Loucy (cell line): ENCODE measurements around the gene ABCC11.
"Not testable (repeated sequence)": the region's sequence is repeated elsewhere in the genome, so short reads cannot be mapped to it uniquely, and the experiment has no call there.

Experiments
- H2AFZ ChIP-seq: fragments of 200-600 bp; sonication (generic); 2 replicates; pipeline ENCODE4 v1.6.0; 2016; ENCODE audit warnings: antibody characterized with exemption, mild to moderate bottlenecking, low read length, moderate library complexity
- H3F3A ChIP-seq: fragments of 200-600 bp; 2 replicates; pipeline ENCODE4 v1.6.0; 2016; ENCODE audit warnings: antibody characterized with exemption, low read depth, mild to moderate bottlenecking
- H3K27me3 ChIP-seq: fragments of 200-600 bp; sonication (generic); 2 replicates; pipeline ENCODE4 v1.6.1; 2014; ENCODE audit warnings: low read length, mild to moderate bottlenecking; ENCODE audit not compliant: insufficient read depth, poor library complexity, severe bottlenecking
- H3K36me3 ChIP-seq: fragments of 200-600 bp; sonication (generic); 2 replicates; pipeline ENCODE4 v1.6.1; 2016; ENCODE audit warnings: low read length; ENCODE audit not compliant: insufficient read depth
- H3K4me1 ChIP-seq: fragments of 200-600 bp; sonication (generic); 2 replicates; pipeline ENCODE4 v1.5.1; 2014; ENCODE audit warnings: low read length, mild to moderate bottlenecking; ENCODE audit not compliant: insufficient read depth, poor library complexity, severe bottlenecking
- H3K4me2 ChIP-seq: fragments of 200-600 bp; sonication (generic); 2 replicates; pipeline ENCODE4 v1.6.0; 2014; ENCODE audit warnings: antibody characterized with exemption, low read length, low read depth, mild to moderate bottlenecking; ENCODE audit not compliant: poor library complexity, severe bottlenecking
- H3K4me3 ChIP-seq: fragments of 200-600 bp; sonication (generic); 2 replicates; pipeline ENCODE4 v1.5.1; 2014; ENCODE audit warnings: low read length, mild to moderate bottlenecking, mixed read lengths; ENCODE audit not compliant: poor library complexity, severe bottlenecking
- H3K79me2 ChIP-seq: fragments of 200-600 bp; sonication (generic); 2 replicates; pipeline ENCODE4 v1.6.1; 2014; ENCODE audit warnings: low read length; ENCODE audit not compliant: insufficient read depth
- H3K9ac ChIP-seq: fragments of 200-600 bp; sonication (generic); 2 replicates; pipeline ENCODE4 v1.6.0; 2014; ENCODE audit warnings: mild to moderate bottlenecking, low read depth, low read length, moderate library complexity; ENCODE audit not compliant: poor library complexity, severe bottlenecking
- H3K9me2 ChIP-seq: fragments of 200-600 bp; sonication (generic); replicated peaks from 2 replicates; pipeline ENCODE4 v1.6.1; 2016; ENCODE audit warnings: low read depth, low read length, mixed read lengths
- H3K9me3 ChIP-seq: fragments of 200-600 bp; sonication (generic); 2 replicates; pipeline ENCODE4 v1.6.1; 2014; ENCODE audit warnings: mild to moderate bottlenecking, antibody characterized with exemption, low read length, low read depth; ENCODE audit not compliant: insufficient read depth
- H4K20me1 ChIP-seq: fragments of 200-600 bp; sonication (generic); 2 replicates; pipeline ENCODE4 v1.6.0; 2014; ENCODE audit warnings: antibody characterized with exemption, low read length, mild to moderate bottlenecking; ENCODE audit not compliant: insufficient read depth, poor library complexity, severe bottlenecking
- EZH2phosphoT487 ChIP-seq: fragments of 200-600 bp; IDR thresholded peaks from 2 replicates; pipeline ENCODE4 v1.6.1; 2018; ENCODE audit warnings: antibody characterized with exemption, mild to moderate bottlenecking, moderate library complexity, borderline replicate concordance
- TF ChIP-seq, protein P1 (sequence below): fragments of 200-600 bp; sonication (generic); conservative IDR thresholded peaks from 2 replicates; pipeline ENCODE4 v1.5.1; 2014; ENCODE audit warnings: mild to moderate bottlenecking, antibody characterized with exemption, low read length

The ABCC11 gene

GRCh38 chr16:48172682-48173081 is 74.7 kb downstream of the ABCC11 start:
- Histone ChIP-seq H3K9me3 (no peaks in the 10 kb centered on the region), H3K36me3 (no peaks in the 10 kb centered on the region), H3K9ac (no peak overlapping the region), H3K4me3 (no peak overlapping the region), H4K20me1 (no peaks in the 10 kb centered on the region), H3K27me3 (no peaks in the 10 kb centered on the region), H3K79me2 (no peaks in the 10 kb centered on the region), H3K9me2 (no peaks in the 10 kb centered on the region), H3F3A (no peaks in the 10 kb centered on the region), H3K4me2 (no peak overlapping the region), H2AFZ (no peak overlapping the region), H3K4me1 (no peaks in the 10 kb centered on the region)
- no peak for TF ChIP-seq EZH2phosphoT487
- TF ChIP-seq, protein P1, sequence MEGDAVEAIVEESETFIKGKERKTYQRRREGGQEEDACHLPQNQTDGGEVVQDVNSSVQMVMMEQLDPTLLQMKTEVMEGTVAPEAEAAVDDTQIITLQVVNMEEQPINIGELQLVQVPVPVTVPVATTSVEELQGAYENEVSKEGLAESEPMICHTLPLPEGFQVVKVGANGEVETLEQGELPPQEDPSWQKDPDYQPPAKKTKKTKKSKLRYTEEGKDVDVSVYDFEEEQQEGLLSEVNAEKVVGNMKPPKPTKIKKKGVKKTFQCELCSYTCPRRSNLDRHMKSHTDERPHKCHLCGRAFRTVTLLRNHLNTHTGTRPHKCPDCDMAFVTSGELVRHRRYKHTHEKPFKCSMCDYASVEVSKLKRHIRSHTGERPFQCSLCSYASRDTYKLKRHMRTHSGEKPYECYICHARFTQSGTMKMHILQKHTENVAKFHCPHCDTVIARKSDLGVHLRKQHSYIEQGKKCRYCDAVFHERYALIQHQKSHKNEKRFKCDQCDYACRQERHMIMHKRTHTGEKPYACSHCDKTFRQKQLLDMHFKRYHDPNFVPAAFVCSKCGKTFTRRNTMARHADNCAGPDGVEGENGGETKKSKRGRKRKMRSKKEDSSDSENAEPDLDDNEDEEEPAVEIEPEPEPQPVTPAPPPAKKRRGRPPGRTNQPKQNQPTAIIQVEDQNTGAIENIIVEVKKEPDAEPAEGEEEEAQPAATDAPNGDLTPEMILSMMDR: no peak

- Histone ChIP-seq H3K9ac (no peak overlapping the region), H3K4me1 (peaks cover 6% of the 10 kb centered on the region), H3K4me2 (no peak overlapping the region), H2AFZ (no peak overlapping the region), H3K9me2 (no peaks in the 10 kb centered on the region), H3F3A (no peaks in the 10 kb centered on the region), H4K20me1 (no peaks in the 10 kb centered on the region), H3K79me2 (no peaks in the 10 kb centered on the region), H3K36me3 (no peaks in the 10 kb centered on the region), H3K27me3 (no peaks in the 10 kb centered on the region), H3K9me3 (no peaks in the 10 kb centered on the region), H3K4me3 (no peak overlapping the region)
- TF ChIP-seq, protein P1: no peak
- no peak for TF ChIP-seq EZH2phosphoT487
Observed at GRCh38 chr16:48169896-48170295, 77.4 kb downstream of the ABCC11 start.

DNA sequence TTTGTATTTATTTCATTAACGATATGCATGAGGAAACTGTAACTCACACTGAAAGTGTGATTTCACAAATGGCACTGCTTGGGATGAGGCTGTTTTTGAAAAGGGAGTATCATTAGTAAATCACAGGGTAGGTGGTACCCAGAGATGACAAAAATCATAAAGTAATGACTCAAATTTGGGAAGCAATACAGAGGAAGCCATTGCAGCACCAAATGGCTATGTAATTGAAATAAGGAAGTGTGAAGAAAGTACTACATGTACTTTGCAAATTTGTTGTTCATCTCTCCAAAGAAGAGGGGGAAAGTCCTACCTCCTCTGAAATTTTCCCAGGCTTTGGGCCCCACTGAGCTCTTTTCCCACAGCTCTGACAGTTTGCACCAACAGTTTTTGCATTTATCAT is 79.3 kb downstream of the ABCC11 start:
- no peaks in the 10 kb centered on the region for H3K36me3 ChIP-seq
- no peaks in the 10 kb centered on the region for H4K20me1 ChIP-seq
- H3K27me3 ChIP-seq: no peaks in the 10 kb centered on the region
- H3K9me3 ChIP-seq: no peaks in the 10 kb centered on the region
- TF ChIP-seq EZH2phosphoT487: no peak
- TF ChIP-seq, protein P1: no peak
- H3K4me3 ChIP-seq: no peak overlapping the region
- no peaks in the 10 kb centered on the region for H3K9me2 ChIP-seq
- no peak overlapping the region for H3K9ac ChIP-seq
- no peak overlapping the region for H2AFZ ChIP-seq
- H3K4me2 ChIP-seq: no peak overlapping the region
- no peaks in the 10 kb centered on the region for H3K79me2 ChIP-seq
- peaks cover 6% of the 10 kb centered on the region for H3K4me1 ChIP-seq
- no peaks in the 10 kb centered on the region for H3F3A ChIP-seq

DNA sequence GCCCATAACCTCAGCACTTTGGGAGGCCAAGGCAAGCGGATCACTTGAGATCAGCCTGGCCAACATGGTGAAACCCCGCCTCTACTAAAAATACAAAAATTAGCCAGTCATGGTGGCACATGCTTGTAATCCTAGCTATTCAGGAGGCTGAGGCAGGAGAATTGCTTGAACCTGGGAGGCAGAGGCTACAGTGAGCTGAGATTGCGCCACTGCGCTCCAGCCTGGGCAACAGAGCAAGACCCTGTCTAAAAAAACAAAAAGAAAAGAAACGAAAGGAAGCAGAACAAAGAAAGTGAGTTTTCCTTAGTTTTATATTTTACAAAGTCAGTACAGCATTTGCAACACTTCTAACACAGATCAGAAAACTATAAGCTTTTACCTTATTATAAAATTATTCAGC is 80.7 kb downstream of the ABCC11 start:
- H3K9me3 ChIP-seq, H3K79me2 ChIP-seq, H3K9me2 ChIP-seq, H3K9ac ChIP-seq, H3K27me3 ChIP-seq, H3K4me1 ChIP-seq, H3F3A ChIP-seq, H3K4me2 ChIP-seq, H4K20me1 ChIP-seq, H3K36me3 ChIP-seq, H3K4me3 ChIP-seq: not testable (repeated sequence)
- 0 out of 2 replicates have a peak overlapping the region, but pooled peaks have one; percentile 40 for H2AFZ ChIP-seq
